OCI-LY1 (cell line): Measurements from ENCODE around the gene FAM131C.

Experiments used
- CTCF ChIP-seq: fragments of 200-600 bp; sonication (generic), shearing (Covaris generic); IDR thresholded peaks from 2 replicates; pipeline ENCODE4 v1.5.1; 2017; ENCODE audit warnings: mild to moderate bottlenecking, antibody characterized with exemption, low read length, moderate library complexity, mixed read lengths
- EZH2 ChIP-seq: fragments of 200-600 bp; sonication (generic), shearing (Covaris generic); IDR thresholded peaks from 2 replicates; pipeline ENCODE4 v1.8.0; 2017; ENCODE audit warnings: borderline replicate concordance, mixed run types, mild to moderate bottlenecking, antibody characterized with exemption, low read length, moderate library complexity, mixed read lengths

GRCh38 chr1:16009030-16009460 is 64.4 kb downstream of the FAM131C start:
- TF ChIP-seq CTCF (peak; percentile 98), EZH2 (no peak)
